DMS53 (cell line): ENCODE measurements around the gene HRH1.

Experiments used
- DNase-seq: peaks from one replicate; lab custom pipeline; 2025; lab: John Stamatoyannopoulos, UW

HRH1 gene

GRCh38 chr3:11284011-11284410 is 129.7 kb downstream of the HRH1 start:
- no peak for DNase-seq

- DNase-seq = no peak
Observed at GRCh38 chr3:11285471-11285870, 131.2 kb downstream of the HRH1 start.

DNA sequence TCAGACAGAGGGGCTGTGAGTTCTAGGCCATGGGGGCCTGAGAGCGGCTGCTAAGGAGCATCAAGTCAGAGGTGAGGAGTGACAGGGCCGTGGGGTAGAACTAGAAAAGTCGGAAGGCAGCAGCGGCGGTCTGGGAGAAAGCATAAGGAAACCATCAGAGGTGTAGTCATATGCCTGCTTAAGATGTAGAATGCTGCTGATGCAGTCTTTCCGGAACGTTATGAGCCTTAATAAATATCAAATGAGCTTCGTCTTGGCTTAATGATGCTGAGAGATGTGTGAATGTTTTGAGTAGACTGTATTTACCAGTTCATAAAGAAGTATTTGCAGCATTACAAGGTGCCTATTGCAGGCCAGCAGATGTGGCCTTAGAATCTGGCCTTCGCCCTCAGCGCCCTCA is 133.1 kb downstream of the HRH1 start:
- no peak for DNase-seq

GRCh38 chr3:11288021-11288491 is 133.8 kb downstream of the HRH1 start:
- no peak for DNase-seq

- peak; percentile 60 for DNase-seq
Observed at GRCh38 chr3:11288786-11289637, 134.7 kb downstream of the HRH1 start.

DNA sequence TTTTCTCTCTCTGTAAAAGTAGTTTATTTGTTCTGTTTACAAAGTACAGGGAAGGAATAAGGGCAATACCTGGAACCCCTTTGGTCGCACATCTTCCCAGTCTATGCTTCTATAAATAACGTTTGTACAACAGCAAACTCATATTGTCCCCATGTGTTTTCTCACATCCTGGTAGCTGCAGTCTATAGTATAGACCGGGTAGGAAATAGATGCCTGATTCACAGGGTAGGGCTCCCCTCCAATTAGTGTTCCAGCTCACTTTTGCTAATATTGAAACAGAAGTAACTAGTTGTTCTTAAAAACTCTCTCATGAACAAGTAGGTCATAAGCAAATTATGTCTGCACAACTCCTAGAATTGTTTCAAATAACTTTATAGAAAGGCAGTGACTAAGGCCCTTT is 135.6 kb downstream of the HRH1 start:
- DNase-seq = no peak

- DNase-seq = peak; percentile 25
Observed at GRCh38 chr3:11290743-11291680, 136.7 kb downstream of the HRH1 start.

DNA sequence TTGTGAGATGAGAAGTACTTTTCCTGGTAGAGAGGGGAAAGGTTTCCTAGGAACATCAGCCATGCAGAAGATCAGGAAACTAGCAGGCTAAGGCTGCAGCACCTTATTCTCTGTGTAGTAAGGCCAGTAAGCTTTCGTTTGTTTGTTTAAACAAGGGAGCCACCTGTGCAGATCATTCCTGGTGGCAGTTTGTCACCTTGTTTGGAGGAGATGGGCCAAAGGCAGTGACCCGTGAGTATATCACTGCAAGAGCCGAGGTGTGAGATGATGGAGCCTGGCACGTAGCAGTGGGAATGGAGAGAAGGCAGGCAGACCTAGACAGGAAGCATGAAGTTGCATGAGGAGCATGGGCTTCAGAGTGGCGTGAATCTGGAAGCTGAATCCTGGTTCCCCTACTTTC is 137.5 kb downstream of the HRH1 start:
- peak; percentile 82 for DNase-seq

DNA sequence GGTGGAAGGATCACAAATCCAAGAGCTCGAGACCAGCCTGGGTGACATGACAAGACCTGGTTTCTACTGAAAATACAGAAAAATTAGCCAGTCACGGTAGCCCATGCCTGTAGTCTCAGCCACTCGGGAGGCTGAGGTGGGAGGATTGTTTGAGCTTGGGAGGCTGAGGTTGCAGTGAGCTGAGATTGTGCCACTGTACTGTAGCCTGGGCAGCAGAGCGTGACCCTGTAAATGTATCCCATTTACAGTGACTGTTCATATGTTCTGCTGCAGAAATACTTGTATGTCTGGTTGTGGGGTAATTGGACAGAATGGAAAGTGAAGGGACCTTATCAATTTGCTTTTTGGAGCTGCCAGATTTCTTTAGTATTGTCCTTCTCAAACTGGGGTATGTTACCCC is 142.8 kb downstream of the HRH1 start:
- DNase-seq = no peak

GRCh38 chr3:11300970-11301369 is 146.7 kb downstream of the HRH1 start:
- DNase-seq = no peak

DNA sequence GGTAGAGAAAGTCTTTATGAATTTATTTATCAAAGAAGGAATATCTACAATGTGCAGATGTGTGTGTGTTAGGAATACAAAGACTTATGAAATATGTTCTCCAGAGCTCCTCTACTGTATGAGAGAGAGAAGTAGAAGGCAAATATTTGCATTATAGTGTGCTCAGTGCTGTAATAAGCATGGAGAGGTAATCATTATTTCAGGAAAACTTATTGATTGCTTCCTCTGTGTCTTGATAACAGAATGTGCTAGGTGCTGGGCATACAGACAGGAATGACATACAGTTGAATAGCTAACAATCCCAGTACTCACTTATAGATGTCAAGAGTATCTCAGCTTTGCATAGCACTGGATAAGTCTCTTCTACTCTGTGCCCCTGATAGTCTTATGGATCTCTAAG is 148.2 kb downstream of the HRH1 start:
- peak; percentile 2 for DNase-seq

- DNase-seq = no peak
Observed at GRCh38 chr3:11304175-11304574, 149.9 kb downstream of the HRH1 start.

GRCh38 chr3:11305509-11305908 is 151.2 kb downstream of the HRH1 start:
- DNase-seq = peak; percentile 25

- DNase-seq = no peak
Observed at GRCh38 chr3:11306817-11307589, 152.7 kb downstream of the HRH1 start.

- DNase-seq = no peak
Observed at GRCh38 chr3:11307830-11308432, 153.6 kb downstream of the HRH1 start.

- DNase-seq = no peak
Observed at GRCh38 chr3:11310258-11310657, 156.0 kb downstream of the HRH1 start.

- no peak for DNase-seq
Observed at GRCh38 chr3:11312166-11312565, 157.9 kb downstream of the HRH1 start.
